Inflammatory macrophage treated with lipopolysaccharide for 1 hour (primary cell): ENCODE results near the gene PRPF19.

Source experiments
- DNase-seq, 2 donors: peaks; one replicate each; pipeline ENCODE4 v3.0.0-alpha.2; 2020 to 2022

Gene PRPF19

GRCh38 chr11:60937144-60937527 lies 30.8 kb upstream of the PRPF19 start:
- DNase-seq, result no peak

GRCh38 chr11:60936467-60937143 lies 30.2 kb upstream of the PRPF19 start:
- DNase-seq, result no peak

- no peak for DNase-seq
Observed at GRCh38 chr11:60935676-60936442, 29.5 kb upstream of the PRPF19 start.

- DNase-seq, result no peak
Observed at GRCh38 chr11:60934790-60935605, 28.6 kb upstream of the PRPF19 start.

- DNase-seq, result no peak
Observed at GRCh38 chr11:60934124-60934789, 27.9 kb upstream of the PRPF19 start.

GRCh38 chr11:60933416-60934123 lies 27.2 kb upstream of the PRPF19 start:
- DNase-seq, result no peak

GRCh38 chr11:60932605-60933356 lies 26.4 kb upstream of the PRPF19 start:
- no peak for DNase-seq

GRCh38 chr11:60931917-60932316 lies 25.5 kb upstream of the PRPF19 start:
- no peak for DNase-seq

- no peak for DNase-seq
Observed at GRCh38 chr11:60930394-60930793, 24.0 kb upstream of the PRPF19 start.

- no peak for DNase-seq
Observed at GRCh38 chr11:60929764-60930163, 23.4 kb upstream of the PRPF19 start.

GRCh38 chr11:60928563-60929001 lies 22.2 kb upstream of the PRPF19 start:
- no peak for DNase-seq

- no peak for DNase-seq
Observed at GRCh38 chr11:60927600-60927999, 21.2 kb upstream of the PRPF19 start.

- no peak for DNase-seq
Observed at GRCh38 chr11:60927061-60927592, 20.7 kb upstream of the PRPF19 start.

GRCh38 chr11:60926500-60926899 lies 20.1 kb upstream of the PRPF19 start:
- no peak for DNase-seq

- peak; percentile 82 to 91 for DNase-seq
Observed at GRCh38 chr11:60925868-60926267, 19.5 kb upstream of the PRPF19 start.

- no peak for DNase-seq
Observed at GRCh38 chr11:60924906-60925853, 18.8 kb upstream of the PRPF19 start.

GRCh38 chr11:60924110-60924905 lies 17.9 kb upstream of the PRPF19 start, which contains the start of gene TMEM132A:
TSS of gene TMEM132A (plus strand) at chr11:60924460. CDS start at chr11:60924634, 174 bp downstream.
- DNase-seq, result peak in 1 of 2 donors; percentile 21

GRCh38 chr11:60923800-60924109 lies 17.4 kb upstream of the PRPF19 start:
- DNase-seq, result no peak

- no peak for DNase-seq
Observed at GRCh38 chr11:60923326-60923725, 16.9 kb upstream of the PRPF19 start.
